Uterus (tissue), 2 donors: ENCODE data around the gene ERGIC1.

Experiments
- CTCF ChIP-seq, 4 experiments: fragments of 200-600 bp in 2 of 4; fragments of 450-650 bp in 2 of 4; sonication (generic) in 2 of 4; IDR thresholded peaks; one replicate each; pipeline ENCODE4 v1.5.1; 2016 to 2019; ENCODE audit warnings: antibody characterized with exemption in 4 of 4, mild to moderate bottlenecking in 2 of 4, moderate library complexity in 1 of 4
- POLR2A ChIP-seq, 2 donors: fragments of 450-650 bp; IDR thresholded peaks; one replicate each; pipeline ENCODE4 v1.6.1; 2016; ENCODE audit warnings: antibody characterized with exemption in 2 of 2, mild to moderate bottlenecking in 1 of 2, moderate library complexity in 1 of 2

- TF ChIP-seq POLR2A (IDR thresholded peaks at IDR 0.05): no peak
- TF ChIP-seq CTCF (IDR thresholded peaks at IDR 0.05): peak; percentile 96 to 98 (median 98)
Measured at GRCh38 chr5:172932313-172933017, 98.4 kb downstream of the ERGIC1 start.
